Measurements from ENCODE around the gene GPC1.

GPC1 gene

GRCh38 chr2:240389302-240389805, 46.1 kb upstream of the GPC1 start:
- no peaks in the 10 kb centered on the region for H3K36me3 ChIP-seq
- H3K4me3 ChIP-seq (ENCODE audit: low read depth in 1 of 2, low read length in 1 of 2) = no peak overlapping the region
- H3K4me1 ChIP-seq (ENCODE audit: control insufficient read depth in 1 of 2, insufficient read depth in 1 of 2, low read depth in 1 of 2, low read length in 1 of 2) = no peaks in the 10 kb centered on the region
- no peaks in the 10 kb centered on the region for H3K9me3 ChIP-seq
- H3K27me3 ChIP-seq = no peaks in the 10 kb centered on the region
- no peak for TF ChIP-seq CTCF (IDR thresholded peaks at IDR 0.05)
- H3K27ac ChIP-seq = no peak overlapping the region

GRCh38 chr2:240390091-240391073, 45.1 kb upstream of the GPC1 start:
- Histone ChIP-seq H3K27ac (no peak overlapping the region), H3K27me3 (no peaks in the 10 kb centered on the region), H3K9me3 (no peaks in the 10 kb centered on the region), H3K36me3 (no peaks in the 10 kb centered on the region), H3K4me1 (ENCODE audit: control insufficient read depth in 1 of 2, insufficient read depth in 1 of 2, low read depth in 1 of 2, low read length in 1 of 2) (no peaks in the 10 kb centered on the region), H3K4me3 (ENCODE audit: low read depth in 1 of 2, low read length in 1 of 2) (no peak overlapping the region)
- no peak for TF ChIP-seq CTCF (IDR thresholded peaks at IDR 0.05)

- no peak overlapping the region for H3K27ac ChIP-seq
- no peaks in the 10 kb centered on the region for H3K27me3 ChIP-seq
- H3K36me3 ChIP-seq = no peaks in the 10 kb centered on the region
- H3K9me3 ChIP-seq = no peaks in the 10 kb centered on the region
- no peaks in the 10 kb centered on the region for H3K4me1 ChIP-seq (ENCODE audit: control insufficient read depth in 1 of 2, insufficient read depth in 1 of 2, low read depth in 1 of 2, low read length in 1 of 2)
- no peak overlapping the region for H3K4me3 ChIP-seq (ENCODE audit: low read depth in 1 of 2, low read length in 1 of 2)
- no peak for TF ChIP-seq CTCF (IDR thresholded peaks at IDR 0.05)
These were observed 44.1 kb upstream of the GPC1 start for GRCh38 chr2:240391111-240392051.

GRCh38 chr2:240392084-240392947, 43.1 kb upstream of the GPC1 start:
- no peaks in the 10 kb centered on the region for H3K27me3 ChIP-seq
- no peaks in the 10 kb centered on the region for H3K4me1 ChIP-seq (ENCODE audit: control insufficient read depth in 1 of 2, insufficient read depth in 1 of 2, low read depth in 1 of 2, low read length in 1 of 2)
- TF ChIP-seq CTCF (IDR thresholded peaks at IDR 0.05) = no peak
- H3K27ac ChIP-seq = no peak overlapping the region
- H3K9me3 ChIP-seq = no peaks in the 10 kb centered on the region
- no peaks in the 10 kb centered on the region for H3K36me3 ChIP-seq
- H3K4me3 ChIP-seq (ENCODE audit: low read depth in 1 of 2, low read length in 1 of 2) = no peak overlapping the region
